ENCODE measurements around the gene RFX7. TPM values are rescaled to one million over a fixed set of nuclear protein-coding genes. Genes with fewer than 3 reads are reported as not detected.

The RFX7 gene
- total and polyA plus RNA-seq, 2 donors (not counting 1 experiment from before 2014, with no cell fraction given): 6.6 to 44.8 TPM

DNA sequence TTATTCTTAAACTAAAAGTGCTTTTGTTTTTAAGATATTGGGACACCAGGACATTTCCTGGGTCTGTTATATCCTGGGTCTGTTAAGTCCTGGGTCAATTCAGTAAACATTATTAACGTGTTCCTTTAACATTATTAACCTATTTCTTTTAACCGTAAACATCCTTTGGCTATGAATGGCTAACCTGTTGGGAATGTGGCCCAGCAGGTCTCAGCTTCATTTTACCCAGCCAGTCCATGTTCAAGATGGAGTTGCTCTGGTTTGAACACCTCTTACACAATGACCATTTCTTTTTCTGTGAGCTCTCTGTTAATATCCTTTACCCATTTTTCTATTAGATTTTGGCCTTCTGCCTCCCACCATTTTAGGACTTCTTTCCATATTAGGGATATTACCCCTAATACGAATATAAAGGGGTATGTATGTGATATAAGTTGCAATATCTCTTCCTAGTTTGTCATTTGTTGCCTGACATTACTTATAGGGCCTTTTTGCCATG, 161.4 kb downstream of the RFX7 start:
- H3K4me1 ChIP-seq (ENCODE audit: control insufficient read depth in 2 of 2, insufficient read depth in 2 of 2, low read length in 2 of 2): peaks cover 0 to 4% of the 10 kb centered on the region in 2 donors
- no peaks in the 10 kb centered on the region for H4K20me1 ChIP-seq (ENCODE audit: control insufficient read depth, insufficient read depth, low read length, poor library complexity, severe bottlenecking)
- H3K9ac ChIP-seq (ENCODE audit: low read length): no peak overlapping the region
- 94% methylated on average over 2 of the region's 3 CpGs for WGBS (ENCODE audit: insufficient coverage)
- no peak for DNase-seq
- intact Hi-C loops (cut with micrococcal nuclease): no loop called here
- H3K27ac Mint-ChIP-seq: no peak overlapping the region
- H3K4me2 ChIP-seq (replicated peaks; ENCODE audit: low read depth, low read length, poor library complexity, severe bottlenecking): no peak overlapping the region
- ChIA-PET CTCF (no interaction called here), POLR2A (no interaction called here)
- H3K4me3 Mint-ChIP-seq: no peak overlapping the region
- H3K27ac ChIP-seq (ENCODE audit: low read length in 2 of 2): no peak overlapping the region
- H3K4me3 ChIP-seq (ENCODE audit: control extremely low read depth in 1 of 5, extremely low read depth in 1 of 5, insufficient read depth in 1 of 5, low read depth in 2 of 5, low read length in 4 of 5): no peak overlapping the region
- H3K79me2 ChIP-seq (ENCODE audit: control insufficient read depth, insufficient read depth, low read length): no peaks in the 10 kb centered on the region
- peaks cover 6% of the 10 kb centered on the region for H3K9me3 Mint-ChIP-seq (ENCODE audit: insufficient read depth)
- H3K27me3 ChIP-seq (replicated peaks in 1 of 4; ENCODE audit: control extremely low read depth in 1 of 4, control insufficient read depth in 3 of 4, insufficient read depth in 4 of 4, low read length in 3 of 4): no peaks in the 10 kb centered on the region
- H3K9me3 ChIP-seq (ENCODE audit: control extremely low read depth in 1 of 3, control insufficient read depth in 2 of 3, insufficient read depth in 1 of 3, low read length in 2 of 3): peaks cover 0 to 6% (median 0%) of the 10 kb centered on the region in 3 donors
- peaks cover 3% of the 10 kb centered on the region for H3K27me3 Mint-ChIP-seq
- peaks cover 4% of the 10 kb centered on the region for H3K4me1 Mint-ChIP-seq
- H3K36me3 ChIP-seq (replicated peaks in 1 of 2; ENCODE audit: control extremely low read depth in 1 of 2, control insufficient read depth in 1 of 2, extremely low read depth in 1 of 2, insufficient read depth in 2 of 2, low read length in 1 of 2): no peaks in the 10 kb centered on the region
- no peak overlapping the region for H2AFZ ChIP-seq (ENCODE audit: insufficient read depth, low read depth, low read length, poor library complexity, severe bottlenecking)
- ATAC-seq (ENCODE audit: low read depth): no peak
- TF ChIP-seq CTCF (IDR thresholded peaks at IDR 0.05) (no peak), EZH2 (IDR thresholded peaks at IDR 0.05; ENCODE audit: borderline replicate concordance, insufficient read depth, low read depth, low read length, poor library complexity, severe bottlenecking) (no peak)

- Histone ChIP-seq H3K27me3 (replicated peaks in 1 of 4; ENCODE audit: control extremely low read depth in 1 of 4, control insufficient read depth in 3 of 4, insufficient read depth in 4 of 4, low read length in 3 of 4) (no peaks in the 10 kb centered on the region), H3K27ac (ENCODE audit: low read length in 2 of 2) (no peak overlapping the region), H3K79me2 (ENCODE audit: control insufficient read depth, insufficient read depth, low read length) (no peaks in the 10 kb centered on the region), H3K9me3 (ENCODE audit: control extremely low read depth in 1 of 3, control insufficient read depth in 2 of 3, insufficient read depth in 1 of 3, low read length in 2 of 3) (peaks cover 0 to 6% (median 0%) of the 10 kb centered on the region in 3 donors), H2AFZ (ENCODE audit: insufficient read depth, low read depth, low read length, poor library complexity, severe bottlenecking) (no peak overlapping the region), H3K9ac (ENCODE audit: low read length) (no peak overlapping the region), H3K36me3 (replicated peaks in 1 of 2; ENCODE audit: control extremely low read depth in 1 of 2, control insufficient read depth in 1 of 2, extremely low read depth in 1 of 2, insufficient read depth in 2 of 2, low read length in 1 of 2) (no peaks in the 10 kb centered on the region), H4K20me1 (ENCODE audit: control insufficient read depth, insufficient read depth, low read length, poor library complexity, severe bottlenecking) (no peaks in the 10 kb centered on the region), H3K4me2 (replicated peaks; ENCODE audit: low read depth, low read length, poor library complexity, severe bottlenecking) (no peak overlapping the region), H3K4me1 (ENCODE audit: control insufficient read depth in 2 of 2, insufficient read depth in 2 of 2, low read length in 2 of 2) (no peaks in the 10 kb centered on the region), H3K4me3 (ENCODE audit: control extremely low read depth in 1 of 5, extremely low read depth in 1 of 5, insufficient read depth in 1 of 5, low read depth in 2 of 5, low read length in 4 of 5) (no peak overlapping the region)
- ATAC-seq (ENCODE audit: low read depth): no peak
- H3K27me3 Mint-ChIP-seq: peaks cover 9% of the 10 kb centered on the region
- ChIA-PET POLR2A (no interaction called here), CTCF (no interaction called here)
- H3K9me3 Mint-ChIP-seq (ENCODE audit: insufficient read depth): no peaks in the 10 kb centered on the region
- whole genome bisulfite sequencing (ENCODE audit: insufficient coverage): 87% methylated on average over 5 of the region's 5 CpGs
- TF ChIP-seq CTCF (IDR thresholded peaks at IDR 0.05): no peak
- TF ChIP-seq EZH2 (IDR thresholded peaks at IDR 0.05; ENCODE audit: borderline replicate concordance, insufficient read depth, low read depth, low read length, poor library complexity, severe bottlenecking): no peak
- intact Hi-C loops (cut with micrococcal nuclease): no loop called here
- no peak overlapping the region for H3K27ac Mint-ChIP-seq
- H3K4me3 Mint-ChIP-seq: no peak overlapping the region
- DNase-seq: no peak
- H3K4me1 Mint-ChIP-seq: no peaks in the 10 kb centered on the region
Observed at GRCh38 chr15:56077081-56077480, 166.6 kb downstream of the RFX7 start.
